DND-41 (cell line): ENCODE measurements around the gene BTBD16.

ENCODE experiments used
- CTCF ChIP-seq: IDR thresholded peaks from 2 replicates; pipeline ENCODE4 v1.5.1; 2012; ENCODE audit warnings: borderline replicate concordance, low read length, moderate library complexity, mild to moderate bottlenecking; ENCODE audit not compliant: poor library complexity, severe bottlenecking; ENCODE audit errors: extremely low read depth
- EZH2 ChIP-seq: IDR thresholded peaks from 3 replicates; pipeline ENCODE4 v1.6.1; 2012; ENCODE audit warnings: borderline replicate concordance, low read depth, mild to moderate bottlenecking, moderate library complexity, low read length, inconsistent platforms; ENCODE audit not compliant: severe bottlenecking

GRCh38 chr10:122329416-122329815, 58.3 kb downstream of the BTBD16 start:
- TF ChIP-seq EZH2 = no peak
- TF ChIP-seq CTCF = no peak
